BJ (cell line): ENCODE results near the gene SMYD3. TPM values are rescaled to one million over a fixed set of nuclear protein-coding genes. Genes with fewer than 3 reads are reported as not detected.

ENCODE experiments used
- CTCF ChIA-PET: fragments of 350-600 bp; formaldehyde crosslinking; extraction: SDS; loops from one replicate; lab custom pipeline; 2021; ENCODE audit warnings: antibody characterized with exemption, inconsistent platforms; lab: Yijun Ruan, JAX
- POLR2A ChIA-PET: fragments of 300-600 bp; sonication (Branson Sonifier 250); formaldehyde crosslinking; extraction: SDS; loops from one replicate; lab custom pipeline; 2021; ENCODE audit warnings: antibody characterized with exemption; lab: Charles Lee
- DNase-seq: peaks from one replicate; pipeline ENCODE4 v3.0.0-alpha.2; 2011; ENCODE audit warnings: low read depth
- H3K27me3 ChIP-seq: 2 replicates; pipeline ENCODE4 v1.6.0; 2011; ENCODE audit warnings: low read length; ENCODE audit not compliant: control insufficient read depth, insufficient read depth
- H3K36me3 ChIP-seq: 2 replicates; pipeline ENCODE4 v1.5.1; 2011; ENCODE audit warnings: low read length; ENCODE audit not compliant: control insufficient read depth, insufficient read depth
- H3K4me3 ChIP-seq: 2 replicates; pipeline ENCODE4 v1.5.1; 2011; ENCODE audit warnings: low read depth, mild to moderate bottlenecking, control low read depth, low read length
- polyA plus RNA-seq: library from polyadenylated mRNA; depleted of rRNA; stranded (reverse); fragments of >200 nt; gene quantifications from 2 replicates; pipeline ENCODE4 v1.2.3, GENCODE V29; 2011
- TF ChIP-seq, protein P1 (sequence below): IDR thresholded peaks from 2 replicates; pipeline ENCODE4 v1.5.1; 2011; ENCODE audit warnings: low read depth, mild to moderate bottlenecking, control low read depth, inconsistent platforms, low read length, moderate library complexity; ENCODE audit not compliant: insufficient read depth

SMYD3 gene
- polyA plus RNA-seq, 1 experiment, result 26.1 TPM

DNA sequence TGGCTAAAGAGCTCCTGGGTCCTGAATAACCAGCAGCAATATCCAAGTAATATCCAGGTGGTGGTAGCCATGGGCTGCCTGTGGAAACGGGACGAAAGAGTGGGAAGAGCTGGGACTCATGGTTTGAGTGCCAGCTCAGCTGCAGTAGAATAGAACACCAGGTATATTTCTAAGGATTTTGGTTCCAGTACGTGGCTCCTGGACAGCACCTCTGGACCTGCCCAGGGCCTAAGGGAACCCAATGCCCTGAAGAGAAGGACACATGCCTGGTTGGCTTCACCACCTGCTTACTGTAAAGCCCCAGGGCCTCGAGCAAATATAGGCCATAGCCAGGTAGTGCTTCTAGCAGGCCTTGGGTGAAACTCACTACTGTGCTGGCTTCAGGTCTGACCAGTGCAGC lies 785.6 kb downstream of the SMYD3 start:
- ChIA-PET CTCF (interaction anchor here (1.0 kb wide), 1 partner anchor 12 kb away, joined by 3 read pairs; no protein-coding TSS in a partner anchor), POLR2A (no interaction called here)
- H3K27me3 ChIP-seq, result no peaks in the 10 kb centered on the region
- no peak overlapping the region for H3K4me3 ChIP-seq
- TF ChIP-seq, protein P1, sequence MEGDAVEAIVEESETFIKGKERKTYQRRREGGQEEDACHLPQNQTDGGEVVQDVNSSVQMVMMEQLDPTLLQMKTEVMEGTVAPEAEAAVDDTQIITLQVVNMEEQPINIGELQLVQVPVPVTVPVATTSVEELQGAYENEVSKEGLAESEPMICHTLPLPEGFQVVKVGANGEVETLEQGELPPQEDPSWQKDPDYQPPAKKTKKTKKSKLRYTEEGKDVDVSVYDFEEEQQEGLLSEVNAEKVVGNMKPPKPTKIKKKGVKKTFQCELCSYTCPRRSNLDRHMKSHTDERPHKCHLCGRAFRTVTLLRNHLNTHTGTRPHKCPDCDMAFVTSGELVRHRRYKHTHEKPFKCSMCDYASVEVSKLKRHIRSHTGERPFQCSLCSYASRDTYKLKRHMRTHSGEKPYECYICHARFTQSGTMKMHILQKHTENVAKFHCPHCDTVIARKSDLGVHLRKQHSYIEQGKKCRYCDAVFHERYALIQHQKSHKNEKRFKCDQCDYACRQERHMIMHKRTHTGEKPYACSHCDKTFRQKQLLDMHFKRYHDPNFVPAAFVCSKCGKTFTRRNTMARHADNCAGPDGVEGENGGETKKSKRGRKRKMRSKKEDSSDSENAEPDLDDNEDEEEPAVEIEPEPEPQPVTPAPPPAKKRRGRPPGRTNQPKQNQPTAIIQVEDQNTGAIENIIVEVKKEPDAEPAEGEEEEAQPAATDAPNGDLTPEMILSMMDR, result no peak
- no peaks in the 10 kb centered on the region for H3K36me3 ChIP-seq
- DNase-seq, result no peak

DNA sequence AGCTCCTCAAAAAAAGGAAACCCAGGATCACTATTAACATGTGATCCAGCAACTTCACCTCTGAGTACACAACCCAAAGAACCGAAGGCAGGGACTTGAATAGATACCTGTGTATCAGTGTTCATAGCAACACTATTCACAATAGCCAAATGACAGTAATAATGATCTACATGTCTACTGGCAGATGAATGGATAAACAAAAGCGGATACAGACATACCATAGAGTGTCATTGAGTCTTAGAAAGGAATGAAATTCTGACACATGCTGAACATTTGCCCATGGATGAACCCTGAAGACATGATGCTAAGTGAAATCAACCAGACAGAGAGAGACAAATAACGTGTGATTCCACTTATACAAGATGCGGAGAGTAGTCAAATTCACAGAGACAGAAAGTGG lies 788.1 kb downstream of the SMYD3 start:
- POLR2A ChIA-PET, result no interaction called here
- no peak for DNase-seq
- CTCF ChIA-PET, result no interaction called here
- H3K4me3 ChIP-seq, result no peak overlapping the region
- no peaks in the 10 kb centered on the region for H3K36me3 ChIP-seq
- TF ChIP-seq, protein P1, result no peak
- H3K27me3 ChIP-seq, result no peaks in the 10 kb centered on the region

DNA sequence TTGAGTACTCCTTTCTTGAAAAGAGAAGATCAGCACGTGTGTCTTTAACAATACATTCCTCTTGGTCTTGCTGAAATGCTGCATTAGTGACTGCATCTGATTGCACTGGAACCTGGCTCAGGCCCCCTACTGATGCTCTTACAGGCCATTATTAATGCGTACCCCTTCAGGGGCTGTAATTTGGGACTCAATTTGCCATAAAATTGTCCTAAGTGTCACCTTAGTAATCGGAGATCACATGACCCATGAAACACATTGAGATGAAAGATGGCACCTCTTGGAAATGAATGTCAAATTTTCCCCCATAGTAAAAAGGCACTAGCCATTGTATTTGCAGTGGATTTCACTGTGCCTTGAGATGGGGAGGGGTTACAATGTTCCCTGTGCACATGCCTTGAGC lies 789.0 kb downstream of the SMYD3 start:
- Histone ChIP-seq H3K4me3 (no peak overlapping the region), H3K36me3 (no peaks in the 10 kb centered on the region), H3K27me3 (no peaks in the 10 kb centered on the region)
- ChIA-PET CTCF (no interaction called here), POLR2A (no interaction called here)
- TF ChIP-seq, protein P1, result no peak
- no peak for DNase-seq

DNA sequence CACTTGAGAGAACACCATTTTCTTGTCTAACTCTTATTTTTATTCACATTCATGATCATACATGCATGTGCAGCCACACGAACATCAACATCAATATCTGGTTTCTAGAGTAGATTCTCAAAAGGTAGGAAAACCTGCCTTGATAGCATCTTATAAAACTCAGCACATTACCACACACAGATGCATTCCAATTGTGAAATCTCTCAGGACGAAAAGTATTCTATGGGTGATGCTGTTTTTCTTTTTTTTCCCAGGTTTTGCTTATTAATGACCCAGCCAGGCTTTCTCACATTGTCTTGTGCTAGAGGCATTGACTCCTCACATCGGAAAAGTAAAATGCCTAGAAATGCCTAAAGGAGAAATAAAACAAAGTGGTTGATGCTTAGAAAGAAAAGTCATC lies 789.5 kb downstream of the SMYD3 start:
- DNase-seq, result no peak
- TF ChIP-seq, protein P1, result no peak
- Histone ChIP-seq H3K4me3 (no peak overlapping the region), H3K27me3 (no peaks in the 10 kb centered on the region), H3K36me3 (no peaks in the 10 kb centered on the region)
- POLR2A ChIA-PET, result no interaction called here
- CTCF ChIA-PET, result no interaction called here

DNA sequence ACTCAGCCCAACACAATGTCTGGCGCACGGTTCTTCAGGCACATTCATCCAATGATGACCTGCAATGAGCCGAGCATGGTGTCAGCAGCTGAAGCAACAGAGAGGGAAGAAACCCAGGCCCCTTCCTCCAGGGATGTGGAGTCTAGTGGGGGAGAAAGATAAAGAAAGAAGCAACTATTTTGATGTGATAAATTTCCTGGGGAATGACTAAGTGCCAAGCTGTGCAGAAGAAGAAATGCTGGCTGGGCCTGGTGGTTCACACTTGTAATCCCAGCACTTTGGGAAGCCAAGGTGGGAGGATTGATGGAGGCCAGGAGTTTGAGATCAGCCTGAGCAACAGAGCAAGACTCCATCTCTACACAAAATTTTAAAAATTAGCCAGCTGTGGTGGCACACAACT lies 790.5 kb downstream of the SMYD3 start:
- H3K27me3 ChIP-seq, result no peaks in the 10 kb centered on the region
- H3K36me3 ChIP-seq, result no peaks in the 10 kb centered on the region
- H3K4me3 ChIP-seq, result no peak overlapping the region
- ChIA-PET POLR2A (no interaction called here), CTCF (interaction anchor here (0.6 to 1.0 kb wide), 2 partner anchors 32 to 73 kb away, joined by 3 read pairs; no protein-coding TSS in a partner anchor)
- TF ChIP-seq, protein P1, result no peak
- DNase-seq, result no peak
